Effector CD4-positive, alpha-beta T cell (primary cell): ENCODE measurements around the gene MYBBP1A.
"Not testable (repeated sequence)": the region's sequence is repeated elsewhere in the genome, so short reads cannot be mapped to it uniquely, and the experiment has no call there.

Experiments
- DNase-seq: peaks from one replicate; pipeline ENCODE4 v3.0.0-alpha.2; 2020

The MYBBP1A gene

DNA sequence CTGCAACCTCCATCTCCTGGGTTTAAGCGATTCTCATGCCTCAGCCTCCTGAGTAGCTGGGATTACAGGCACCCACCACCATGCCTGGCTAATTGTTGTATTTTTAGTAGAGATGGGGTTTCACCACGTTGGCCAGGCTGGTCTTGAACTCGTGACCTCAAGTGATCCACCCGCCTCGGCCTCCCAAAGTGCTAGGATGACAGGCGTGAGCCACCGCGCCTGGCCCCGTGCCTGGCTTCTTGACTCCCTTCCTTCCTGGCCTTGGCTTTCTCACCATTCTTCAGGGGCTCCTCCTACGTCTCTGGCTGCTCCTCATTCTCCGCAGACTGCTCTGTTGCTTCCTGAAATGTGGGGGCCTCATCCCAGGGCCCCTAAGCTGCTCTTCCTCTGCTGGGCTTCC, 34.9 kb upstream of the MYBBP1A start:
- not testable (repeated sequence) for DNase-seq

DNA sequence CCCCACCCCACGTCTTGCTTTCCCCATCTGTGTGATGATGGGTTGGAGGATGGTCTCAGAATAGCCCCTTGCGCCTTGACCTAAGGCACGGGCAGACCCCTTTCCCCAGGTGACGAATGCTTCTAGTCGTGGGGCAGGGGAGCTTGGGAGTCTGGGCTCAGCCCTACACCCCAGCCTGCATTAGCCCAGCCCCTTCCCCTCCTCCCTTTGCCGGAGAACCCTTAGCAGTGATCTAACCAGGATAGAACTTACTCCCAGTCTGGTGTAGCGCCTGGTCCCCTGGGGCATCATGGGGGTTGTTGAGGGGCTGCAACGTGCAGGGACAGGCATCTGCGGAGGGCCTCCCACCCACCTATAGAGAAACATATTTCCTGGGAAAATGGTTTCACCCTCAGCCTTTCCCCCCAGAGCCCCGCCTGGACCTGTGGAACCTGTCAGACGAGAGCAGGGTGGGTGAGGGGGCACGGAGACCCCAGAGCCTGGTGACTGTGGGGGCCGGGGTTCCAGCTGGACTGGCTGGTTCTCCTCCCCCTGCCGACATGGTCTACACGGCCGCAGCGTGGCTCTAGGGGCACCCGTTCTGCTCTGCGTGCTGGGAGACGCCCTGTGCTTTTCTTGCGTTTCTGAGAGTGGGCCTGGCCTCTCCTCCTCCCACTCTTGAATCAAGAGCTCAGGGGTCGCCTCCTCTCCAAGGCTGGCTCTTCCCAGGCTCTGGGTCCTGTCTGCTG, 33.9 kb upstream of the MYBBP1A start:
- DNase-seq: no peak

DNA sequence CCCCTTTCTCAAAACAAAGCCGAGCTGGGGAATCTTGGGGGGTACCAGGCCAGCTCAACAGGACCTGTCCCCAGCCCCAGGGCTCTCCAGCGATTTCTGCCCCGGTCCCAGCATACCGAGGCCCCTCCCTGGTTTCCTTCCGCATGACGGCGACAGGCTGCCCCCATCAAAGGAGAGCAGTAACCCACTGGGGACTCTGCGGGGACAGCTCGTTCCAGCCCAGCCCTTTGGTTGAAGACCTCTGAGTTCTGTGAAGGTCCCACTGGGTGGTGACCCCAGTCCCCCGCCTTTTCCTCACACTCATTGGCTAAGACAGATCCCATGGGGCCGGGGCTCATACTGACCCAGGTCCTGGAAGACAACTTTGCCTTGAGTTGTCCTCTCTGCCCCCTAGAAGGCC, 33.2 kb upstream of the MYBBP1A start:
- no peak for DNase-seq

DNA sequence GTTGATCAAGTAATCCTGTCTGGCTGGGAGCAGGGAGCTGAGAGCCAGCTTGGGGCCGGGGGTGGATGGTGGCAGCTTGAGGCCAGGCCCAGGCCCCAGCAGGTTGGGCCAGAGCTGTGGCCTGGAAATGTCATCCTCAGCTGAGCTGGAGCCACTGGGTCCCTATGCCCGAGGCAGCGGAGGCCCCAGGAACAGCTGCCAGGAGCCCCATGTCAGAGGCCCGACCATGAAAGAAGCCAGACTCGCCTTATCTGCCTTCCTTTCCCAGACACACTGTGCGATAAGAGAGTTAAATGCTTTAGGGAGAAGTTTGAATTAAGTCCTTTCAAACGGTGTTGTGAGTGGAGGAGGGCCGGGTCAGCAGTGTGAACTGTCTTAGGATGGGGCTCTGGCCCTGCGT, 32.6 kb upstream of the MYBBP1A start:
- DNase-seq: no peak

DNA sequence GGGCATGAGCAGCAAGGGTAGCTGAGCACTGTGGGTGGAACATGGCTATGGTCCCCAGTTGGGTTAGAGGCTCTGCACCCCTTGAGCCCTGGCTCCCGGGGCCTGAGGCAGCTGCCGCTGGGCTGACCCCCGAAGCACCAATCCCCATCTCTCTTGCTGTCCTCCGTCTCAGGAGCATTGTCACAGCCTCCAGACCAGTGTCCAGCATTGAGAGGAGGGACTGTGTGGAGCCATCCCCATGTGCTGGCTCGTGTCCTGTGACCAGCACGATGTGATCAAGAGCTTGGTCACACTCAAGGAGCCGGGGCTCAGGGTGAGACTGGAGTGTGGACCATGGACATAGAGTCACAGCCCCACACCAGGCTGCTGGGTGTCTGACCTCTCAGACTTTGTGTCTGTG, 32.0 kb upstream of the MYBBP1A start:
- no peak for DNase-seq

DNA sequence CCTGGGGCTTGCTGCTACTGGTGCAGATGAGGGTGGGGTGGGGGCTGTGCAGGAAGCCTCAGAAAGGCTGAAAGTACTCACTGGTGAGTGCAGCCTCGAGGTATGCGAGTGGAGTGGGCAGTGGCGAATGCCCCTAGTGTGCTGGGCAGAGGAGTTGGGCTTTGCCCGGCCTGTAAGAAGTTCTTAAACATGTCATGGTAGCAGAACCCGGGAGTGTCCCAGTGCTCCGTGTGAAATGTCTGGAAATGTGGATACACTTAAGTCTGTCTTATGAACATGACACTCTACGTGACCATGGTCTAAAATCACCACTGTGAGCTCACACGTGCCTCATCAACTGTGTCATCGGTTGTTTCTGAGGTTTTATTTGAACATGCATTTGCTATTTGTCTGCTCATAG, 30.9 kb upstream of the MYBBP1A start:
- no peak for DNase-seq

DNA sequence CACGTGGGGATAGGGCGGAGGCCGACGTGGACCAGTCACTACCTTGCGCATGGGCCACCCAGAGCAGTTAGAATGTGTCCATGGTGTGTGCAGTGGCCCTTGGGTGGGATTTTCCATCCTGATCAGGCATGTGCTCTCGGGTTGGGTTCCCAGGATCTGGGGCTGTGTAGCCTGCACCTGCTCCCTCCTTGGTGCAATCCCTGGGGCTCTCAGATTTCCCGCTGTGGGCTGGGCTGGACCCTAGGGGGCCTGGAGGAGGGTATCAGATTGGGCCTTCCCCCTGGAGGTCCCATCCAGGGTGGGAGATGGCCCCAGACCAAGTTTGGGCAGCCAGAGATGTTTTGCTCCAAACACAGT, 30.4 kb upstream of the MYBBP1A start:
- DNase-seq: no peak

DNA sequence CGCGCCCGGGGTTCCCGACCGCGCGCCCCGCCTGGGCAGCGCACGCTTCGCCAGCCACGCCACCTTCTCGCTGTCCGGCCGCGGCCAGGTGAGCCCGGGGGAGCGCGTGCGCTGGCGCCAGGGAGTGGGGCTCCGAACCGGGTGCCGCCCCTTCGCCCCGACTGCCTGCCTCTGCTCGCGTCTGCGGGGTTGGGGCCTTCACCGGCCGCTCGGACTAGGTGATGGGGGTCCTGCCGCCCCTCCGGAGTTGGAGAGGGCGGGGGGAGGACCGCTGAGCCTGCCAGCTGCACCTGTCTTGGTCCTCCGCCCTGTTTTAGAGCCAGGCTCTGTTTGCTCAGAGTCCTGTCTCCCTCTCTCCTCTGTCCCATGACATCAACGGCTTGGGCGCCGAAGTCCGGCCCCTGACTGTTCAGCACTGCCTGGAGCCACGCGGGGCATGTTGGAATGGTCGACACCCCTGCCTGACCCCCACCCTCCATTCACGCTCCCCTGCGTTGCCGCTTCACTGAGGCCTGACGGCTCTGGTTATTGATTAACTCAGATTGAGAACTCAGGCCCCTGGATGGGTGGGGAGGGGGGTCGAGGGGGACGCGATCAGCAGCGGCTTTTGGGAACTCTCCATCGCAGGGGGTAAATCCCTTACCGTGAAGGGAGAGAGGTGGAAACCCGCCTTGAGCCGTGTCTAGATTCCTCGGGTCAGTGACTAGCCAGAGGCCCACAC, 29.9 kb upstream of the MYBBP1A start:
- no peak for DNase-seq

DNA sequence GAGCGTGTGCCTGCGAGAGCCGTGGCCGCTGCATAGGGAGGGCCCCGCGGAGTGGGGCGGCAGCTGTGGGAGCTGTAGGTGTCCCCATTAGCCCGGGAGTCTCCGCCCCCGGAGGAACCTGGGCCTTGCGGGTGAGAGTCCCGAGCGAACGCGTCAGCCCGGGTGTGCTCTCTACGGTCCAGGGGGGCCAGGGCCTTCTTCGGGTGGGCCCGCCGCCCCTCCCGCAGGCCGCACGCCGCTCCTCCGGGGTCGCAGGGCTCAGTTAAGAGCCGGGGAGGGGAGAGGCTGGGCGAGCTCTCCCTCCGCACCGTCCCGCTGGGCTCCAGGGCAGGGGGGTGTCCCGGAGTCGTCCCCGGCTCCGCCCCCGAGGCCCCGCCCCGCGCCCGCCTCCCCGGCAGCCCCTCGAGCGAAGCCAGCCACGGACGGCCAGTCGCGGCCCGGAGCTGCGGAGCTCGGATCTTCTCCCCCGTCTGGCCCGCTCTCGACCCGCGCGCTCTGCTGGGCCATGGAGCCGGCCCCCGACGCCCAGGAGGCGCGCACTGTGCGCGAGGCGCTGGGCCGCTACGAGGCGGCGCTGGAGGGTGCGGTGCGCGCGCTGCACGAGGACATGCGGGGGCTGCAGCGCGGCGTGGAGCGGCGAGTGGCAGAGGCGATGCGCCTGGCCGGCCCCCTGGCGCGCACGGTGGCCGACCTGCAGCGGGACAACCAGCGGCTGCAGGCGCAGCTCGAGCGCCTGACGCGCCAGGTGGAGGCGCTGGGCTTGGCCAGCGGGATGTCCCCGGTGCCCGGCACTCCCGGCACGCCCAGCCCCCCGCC, 29.1 kb upstream of the MYBBP1A start, which contains the start of gene SMTNL2:
Gene SMTNL2 (plus strand): TSS at position 429 of the 816 bp plus-strand sequence. CDS start 77 bp downstream, at position 506.
- DNase-seq: no peak

DNA sequence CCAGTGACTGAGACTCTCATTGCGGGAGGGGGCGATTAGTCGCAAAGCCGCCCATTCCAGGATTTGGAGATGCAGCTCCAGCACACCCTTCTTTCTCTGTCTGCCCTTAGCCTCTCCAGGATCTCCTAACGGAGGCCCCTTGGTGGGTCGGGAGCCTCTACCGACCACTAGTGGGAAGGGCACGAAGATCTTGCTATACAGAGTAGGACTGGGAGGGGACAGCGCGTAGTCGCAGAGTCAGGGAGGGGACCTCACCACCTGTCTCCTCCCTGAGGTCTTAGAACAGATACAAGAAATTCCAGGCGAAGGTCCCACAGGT, 28.6 kb upstream of the MYBBP1A start:
- no peak for DNase-seq

DNA sequence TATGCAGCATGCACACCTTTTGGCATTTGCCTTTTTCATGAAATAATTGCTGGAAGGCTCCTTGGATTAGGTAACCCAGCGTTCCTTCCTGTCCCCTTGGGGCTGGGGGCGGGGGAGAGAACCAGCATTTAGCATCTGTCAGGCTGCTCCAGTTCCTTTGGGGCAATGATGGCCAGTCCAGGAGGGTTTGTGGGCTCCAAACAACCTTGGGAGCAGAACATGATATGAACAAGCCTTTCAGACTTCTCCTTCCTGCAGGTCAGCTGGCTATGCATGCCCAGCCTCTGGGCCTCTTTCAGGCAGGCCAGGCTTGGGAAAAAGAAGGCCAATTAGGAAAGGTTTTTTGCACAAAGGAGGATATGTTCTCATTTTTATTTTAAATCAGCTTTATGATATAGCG, 28.0 kb upstream of the MYBBP1A start:
- no peak for DNase-seq

DNA sequence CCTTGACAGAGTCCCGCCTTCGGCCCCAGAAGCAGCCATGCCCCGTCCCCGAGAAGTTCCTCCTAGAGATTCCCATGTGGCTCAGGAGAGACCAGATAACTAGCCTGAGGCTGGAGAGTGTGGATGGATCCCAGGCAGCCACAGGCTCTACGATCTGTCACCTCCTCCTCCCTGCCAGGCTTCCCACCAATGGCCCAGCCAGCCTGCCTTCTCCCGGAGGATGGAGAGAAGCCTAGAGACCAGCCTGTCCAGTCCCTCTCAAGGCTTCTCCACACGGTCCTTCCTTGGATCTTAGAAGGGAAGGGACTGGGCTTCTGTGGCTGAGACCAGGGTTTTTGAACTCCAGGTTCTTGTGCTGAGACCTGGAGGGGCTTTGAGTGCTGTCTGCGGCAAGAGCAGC, 27.5 kb upstream of the MYBBP1A start:
- DNase-seq: no peak

DNA sequence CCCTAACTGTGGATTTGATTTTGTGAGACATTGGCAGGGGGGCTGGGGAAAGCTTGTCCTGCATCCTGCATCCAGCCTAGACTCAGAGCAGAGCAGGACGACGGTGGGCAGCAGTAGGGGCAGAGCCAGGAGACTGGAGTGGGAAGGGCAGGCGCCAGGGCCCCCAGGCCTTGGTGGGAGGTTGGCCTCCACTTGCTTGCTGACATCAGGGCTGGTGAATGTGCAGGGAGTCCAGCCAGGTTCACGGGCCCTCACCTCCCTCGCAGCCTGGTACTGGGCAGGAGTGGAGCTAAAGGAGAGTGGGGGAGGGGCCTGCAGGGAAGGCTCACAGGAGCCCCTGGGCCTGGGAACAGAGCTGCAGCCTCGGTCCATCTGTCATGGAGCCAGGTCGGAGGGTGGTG, 26.9 kb upstream of the MYBBP1A start:
- no peak for DNase-seq

DNA sequence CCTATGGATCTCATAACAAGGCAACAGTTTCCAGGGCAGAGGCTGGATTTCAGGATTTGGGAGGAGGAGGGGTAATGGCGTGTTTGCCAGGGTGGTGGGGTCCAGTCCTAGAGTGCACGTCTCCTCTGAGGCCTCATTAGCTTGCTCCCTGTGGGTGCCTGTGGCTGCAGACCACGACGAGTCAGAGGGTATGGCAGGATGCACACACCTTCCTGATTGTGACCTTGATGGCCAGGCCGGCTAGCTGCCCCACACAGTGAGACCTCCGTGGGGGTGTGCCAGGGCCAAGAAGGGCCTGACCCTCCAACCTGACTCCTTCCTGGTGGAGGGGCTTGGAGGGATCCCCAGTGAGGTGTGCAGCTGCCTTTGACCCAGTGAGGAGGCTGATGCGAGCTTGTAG, 25.1 kb upstream of the MYBBP1A start:
- no peak for DNase-seq

DNA sequence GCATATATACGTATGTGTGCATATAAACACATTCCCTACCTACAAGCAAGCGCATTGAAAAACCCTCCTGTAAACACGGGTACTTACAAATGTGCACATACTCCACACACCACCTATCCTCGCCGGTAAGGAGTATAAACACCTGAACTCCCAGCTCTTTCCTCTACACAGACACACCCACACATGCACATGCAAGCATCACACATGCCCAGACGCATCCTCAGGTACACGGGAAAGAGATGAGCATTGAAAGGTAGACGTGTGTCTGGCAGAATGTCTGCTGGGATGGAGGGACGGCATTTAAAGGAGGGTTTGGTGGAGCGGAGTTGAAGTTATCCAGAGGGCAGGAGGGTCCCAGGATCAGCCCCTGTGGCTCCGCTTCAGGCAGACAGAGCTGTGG, 24.5 kb upstream of the MYBBP1A start:
- DNase-seq: no peak

DNA sequence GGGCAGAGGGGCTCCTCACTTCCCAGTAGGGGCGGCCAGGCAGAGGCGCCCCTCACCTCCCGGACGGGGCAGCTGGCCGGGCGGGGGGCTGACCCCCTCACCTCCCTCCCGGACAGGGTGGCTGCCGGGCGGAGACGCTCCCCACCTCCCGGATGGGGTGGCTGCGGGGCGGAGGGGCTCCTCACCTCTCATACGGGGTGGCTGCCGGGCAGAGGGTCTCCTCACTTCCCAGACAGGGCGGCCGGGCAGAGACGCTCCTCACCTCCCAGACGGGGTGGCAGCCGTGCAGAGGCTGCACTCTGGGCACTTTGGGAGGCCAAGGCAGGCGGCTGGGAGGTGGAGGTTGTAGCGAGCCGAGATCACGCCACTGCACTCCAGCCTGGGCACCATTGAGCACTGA, 23.2 kb upstream of the MYBBP1A start:
- not testable (repeated sequence) for DNase-seq

DNA sequence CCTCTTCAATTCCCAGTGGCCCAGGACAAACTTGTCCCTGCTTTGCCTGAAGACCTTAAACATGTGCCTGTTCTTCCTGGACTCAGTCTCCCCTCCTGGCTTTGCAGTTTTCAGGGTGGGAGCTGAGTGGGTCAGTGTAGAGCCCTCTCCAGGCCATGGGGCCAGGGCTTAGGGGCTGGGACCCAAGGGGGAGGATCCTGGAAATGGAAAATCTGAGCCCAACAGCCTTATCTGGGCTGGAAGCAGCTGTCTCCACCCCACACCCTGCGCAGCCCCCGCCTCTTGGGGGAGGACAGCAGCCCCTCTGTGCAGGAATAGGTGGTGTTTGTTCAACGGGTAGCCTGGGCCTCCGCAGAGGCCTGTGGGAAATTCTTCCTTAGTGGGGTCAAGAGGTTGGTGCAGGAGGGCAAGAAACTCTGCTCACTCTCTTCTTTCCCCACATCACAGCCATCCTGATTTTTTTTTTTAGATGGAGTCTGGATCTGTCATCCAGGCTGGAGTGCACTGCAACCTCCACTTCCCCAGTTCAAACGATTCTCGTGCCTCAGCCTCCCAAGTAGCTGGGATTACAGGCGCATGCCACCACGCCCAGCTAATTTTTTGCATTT, 22.3 kb upstream of the MYBBP1A start:
- no peak for DNase-seq

DNA sequence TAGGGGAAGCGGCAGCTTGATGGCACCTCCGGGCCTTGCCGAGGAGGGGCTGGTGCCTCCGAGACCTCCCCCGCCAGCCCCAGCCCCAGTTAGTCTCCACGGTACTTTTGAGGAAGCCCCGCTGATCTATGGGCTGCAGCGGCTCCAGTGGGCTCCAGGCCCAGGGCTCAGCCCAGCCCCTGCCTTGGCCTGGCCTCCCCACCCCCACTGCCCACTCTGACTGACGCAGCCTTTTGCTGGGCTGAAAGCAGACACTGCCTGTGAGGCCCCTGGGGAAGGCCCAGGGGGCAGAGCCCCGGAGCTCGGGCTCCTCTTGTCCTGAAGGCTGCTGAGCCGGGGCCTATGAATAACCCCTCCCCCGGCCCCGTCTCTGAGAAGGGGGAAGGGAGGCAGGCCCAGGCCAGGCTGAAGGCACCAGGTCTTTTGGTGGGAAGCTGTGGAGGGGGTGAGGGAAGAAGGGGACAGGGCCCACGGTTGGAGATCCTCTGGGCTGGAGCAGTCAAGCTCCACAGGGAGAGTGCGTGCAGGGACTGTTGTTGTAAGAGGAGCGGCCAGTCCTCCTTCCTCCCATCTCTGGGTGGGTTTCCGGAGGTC, 21.6 kb upstream of the MYBBP1A start:
- DNase-seq: no peak

DNA sequence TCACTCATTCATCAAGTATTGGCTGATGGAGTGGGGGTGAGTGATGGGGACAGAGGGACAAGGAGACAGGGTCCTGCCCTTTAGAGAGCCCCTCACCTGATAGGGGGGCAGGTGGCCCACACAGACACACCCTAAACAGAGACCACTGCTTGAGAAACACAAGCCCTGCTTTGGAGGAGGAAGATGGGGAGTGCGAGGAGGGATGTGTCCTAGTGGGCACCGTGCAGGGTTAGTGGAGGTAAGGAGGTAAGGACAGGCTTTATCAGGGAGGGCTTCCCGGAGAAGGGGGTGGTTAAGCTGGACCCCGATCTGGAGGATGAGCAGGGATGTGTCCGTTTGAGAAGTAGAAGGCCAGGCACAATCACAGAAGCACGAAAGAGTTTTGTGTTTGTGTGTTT, 21.0 kb upstream of the MYBBP1A start:
- no peak for DNase-seq

DNA sequence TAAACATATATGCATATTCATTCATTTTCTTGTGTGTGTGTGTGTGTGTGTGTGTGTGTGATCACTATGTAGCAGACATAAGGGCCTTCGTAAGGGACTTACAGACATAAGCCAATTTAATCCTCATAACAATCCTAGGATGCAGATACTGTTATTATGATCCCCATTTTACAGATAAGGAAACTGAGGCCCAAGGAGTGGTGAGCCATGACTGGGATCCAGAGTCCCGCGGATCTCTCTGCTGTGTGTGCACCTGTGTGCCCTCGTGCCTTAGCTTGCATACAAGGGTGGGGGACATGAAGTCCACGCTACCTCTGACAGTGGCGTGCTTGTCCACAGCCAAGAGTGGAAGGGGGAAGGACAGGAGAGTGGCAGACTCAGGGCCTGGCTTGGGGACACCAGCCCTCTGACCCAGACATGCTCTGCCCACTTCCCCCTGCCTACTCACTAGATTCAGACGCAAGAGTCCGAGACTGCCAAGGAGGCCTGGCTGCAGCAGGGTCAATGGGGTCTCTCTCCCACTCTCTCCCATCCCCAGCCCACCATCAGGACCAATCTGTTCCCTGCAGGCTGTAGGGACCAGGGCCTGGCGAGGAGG, 19.4 kb upstream of the MYBBP1A start:
- DNase-seq: no peak

DNA sequence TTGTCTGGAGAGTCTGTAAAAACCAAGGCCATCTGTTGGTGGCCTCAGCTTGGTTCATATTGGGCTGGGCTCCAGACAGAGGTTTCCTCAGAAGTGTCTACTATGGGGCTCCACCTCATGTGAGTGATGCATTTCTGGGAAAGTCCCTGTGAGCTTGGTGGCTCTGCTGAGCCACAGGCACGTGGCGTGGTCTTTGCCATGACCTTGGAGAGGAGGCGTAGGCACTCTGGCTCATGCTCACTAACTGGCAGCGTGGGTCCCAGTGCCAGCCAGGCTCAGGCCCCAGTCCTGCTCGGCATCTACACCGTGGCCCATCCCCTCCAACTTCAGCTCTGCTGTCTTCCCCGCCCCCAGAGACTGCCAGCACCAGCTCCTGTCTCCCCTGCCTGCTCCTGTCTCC, 18.5 kb upstream of the MYBBP1A start:
- DNase-seq: peak; percentile 13

DNA sequence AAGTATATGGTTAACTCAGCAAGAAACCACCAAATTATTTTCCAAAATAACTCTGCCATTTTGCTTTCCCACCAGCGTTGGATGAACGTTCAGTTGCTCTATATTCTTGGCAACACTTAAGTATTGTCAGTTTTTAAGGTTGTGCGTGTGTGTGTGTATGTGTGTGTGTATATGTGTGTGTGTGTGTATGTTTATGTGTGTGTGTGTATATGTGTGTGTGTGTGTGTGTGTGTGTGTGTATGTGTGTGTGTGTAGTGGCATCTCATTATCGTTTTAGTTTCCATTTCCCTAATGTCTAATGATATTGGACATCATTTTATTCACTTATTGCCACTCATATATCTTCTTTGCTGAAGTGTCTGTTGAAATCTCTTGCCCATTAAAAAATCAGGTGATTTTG, 17.9 kb upstream of the MYBBP1A start:
- DNase-seq: no peak

DNA sequence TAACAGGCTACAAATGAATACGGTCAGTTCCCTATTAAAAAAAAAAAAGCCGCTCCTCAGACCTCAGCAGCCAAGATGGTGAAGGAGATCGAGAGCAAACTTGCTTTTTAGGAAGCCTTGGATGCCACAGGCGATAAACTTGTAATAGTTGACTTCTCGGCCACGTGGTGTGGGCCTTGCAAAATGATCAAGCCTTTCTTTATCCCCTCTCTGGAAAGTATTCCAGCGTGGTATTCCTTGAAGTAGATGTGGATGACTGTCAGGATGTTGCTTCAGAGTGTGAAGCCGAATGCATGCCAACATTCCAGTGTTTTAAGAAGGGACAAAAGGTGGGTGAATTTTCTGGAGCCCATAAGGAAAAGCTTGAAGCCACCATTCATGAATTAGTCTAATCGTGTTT, 16.9 kb upstream of the MYBBP1A start:
- no peak for DNase-seq
